ENCODE measurements around the gene SLC12A7.

SLC12A7 gene

DNA sequence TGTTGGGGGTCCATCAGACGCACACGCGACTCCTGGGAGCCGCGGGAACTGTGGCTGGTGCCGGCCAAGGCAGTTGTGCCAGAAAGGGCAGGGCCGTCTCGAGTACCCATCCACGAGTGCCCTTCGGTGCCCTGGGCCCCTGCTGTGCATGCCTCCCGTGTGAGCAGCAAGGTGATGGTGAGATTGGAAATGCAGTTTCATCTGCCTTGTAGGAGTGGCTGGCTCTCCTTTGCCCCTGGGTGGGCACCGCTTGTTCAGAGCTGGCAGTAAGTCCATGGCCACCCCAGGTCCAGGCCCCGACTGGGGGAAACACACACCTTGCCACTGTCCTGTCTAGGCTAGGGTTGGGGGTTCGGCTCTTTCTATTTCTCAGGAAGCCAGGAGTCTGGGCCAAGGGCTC is 97.5 kb downstream of the SLC12A7 start:
- no peak for DNase-seq

DNA sequence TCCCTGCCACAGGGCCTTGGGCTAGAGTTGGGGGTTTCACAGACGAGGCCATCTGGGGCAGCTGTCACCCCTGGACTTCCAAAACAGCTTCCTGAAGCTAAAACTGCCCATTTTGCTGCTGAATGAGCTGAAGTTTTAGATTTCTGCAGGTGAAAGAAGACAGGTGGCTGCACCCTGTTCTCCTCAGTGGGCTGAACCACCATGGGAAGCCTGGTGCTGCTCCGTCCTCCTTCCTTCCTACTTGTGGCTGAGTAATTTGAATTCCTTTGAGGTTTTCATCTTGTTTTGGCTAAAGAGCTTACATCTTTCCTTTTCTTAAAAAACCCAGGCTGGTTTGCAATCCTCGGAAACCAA is 97.9 kb downstream of the SLC12A7 start:
- DNase-seq = no peak

DNA sequence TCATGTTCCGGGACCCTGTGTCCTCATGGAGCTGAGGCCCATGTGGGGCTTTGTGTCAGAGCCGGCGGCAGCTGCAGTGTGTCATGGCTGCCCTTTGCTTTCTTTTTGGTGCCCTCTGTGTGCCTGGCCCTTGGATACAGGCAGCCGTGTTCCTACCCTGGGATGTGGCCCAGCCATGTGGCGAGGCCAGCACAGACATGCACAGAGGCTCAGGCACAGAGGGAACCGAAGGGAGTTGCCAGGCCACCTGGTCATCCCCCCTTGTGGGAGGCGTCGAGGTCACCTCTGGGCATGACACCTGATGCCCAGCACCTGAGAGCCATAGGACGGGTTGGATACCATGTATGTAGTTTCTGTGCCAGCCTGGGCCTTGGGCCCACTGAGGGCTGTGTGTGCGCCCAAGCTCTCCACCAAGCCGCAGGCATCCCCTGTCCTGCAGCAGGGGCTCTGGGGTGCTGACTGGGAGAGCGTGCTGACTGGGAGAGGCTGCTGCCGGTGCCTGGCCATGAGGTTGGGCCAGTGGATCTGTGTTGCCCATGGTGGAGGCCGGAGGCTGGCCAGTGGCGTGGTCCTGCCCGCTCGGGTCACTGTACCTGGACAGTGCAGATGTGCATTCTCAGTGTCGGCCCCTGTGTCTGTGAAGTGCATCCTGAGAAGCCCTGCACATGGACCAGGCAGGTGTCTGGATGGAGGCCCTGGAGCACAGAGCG is 98.5 kb downstream of the SLC12A7 start:
- no peak for DNase-seq

DNA sequence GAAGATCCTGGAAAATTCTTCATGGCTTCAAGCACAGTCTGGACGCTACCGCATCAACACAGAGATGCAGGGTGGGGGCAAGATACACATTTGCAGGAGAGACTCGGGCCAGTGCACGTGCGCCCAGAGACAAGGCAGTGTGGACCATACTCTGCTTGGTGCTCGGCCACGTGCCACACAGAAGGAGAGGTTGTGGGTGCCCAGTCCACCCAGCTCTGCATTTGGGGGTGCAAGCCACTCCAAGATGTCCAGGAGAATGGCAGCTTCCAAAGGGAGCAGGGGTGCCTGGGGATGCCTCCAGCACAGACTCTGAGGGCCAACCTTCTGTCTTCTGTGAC is 99.0 kb downstream of the SLC12A7 start:
- DNase-seq = no peak

DNA sequence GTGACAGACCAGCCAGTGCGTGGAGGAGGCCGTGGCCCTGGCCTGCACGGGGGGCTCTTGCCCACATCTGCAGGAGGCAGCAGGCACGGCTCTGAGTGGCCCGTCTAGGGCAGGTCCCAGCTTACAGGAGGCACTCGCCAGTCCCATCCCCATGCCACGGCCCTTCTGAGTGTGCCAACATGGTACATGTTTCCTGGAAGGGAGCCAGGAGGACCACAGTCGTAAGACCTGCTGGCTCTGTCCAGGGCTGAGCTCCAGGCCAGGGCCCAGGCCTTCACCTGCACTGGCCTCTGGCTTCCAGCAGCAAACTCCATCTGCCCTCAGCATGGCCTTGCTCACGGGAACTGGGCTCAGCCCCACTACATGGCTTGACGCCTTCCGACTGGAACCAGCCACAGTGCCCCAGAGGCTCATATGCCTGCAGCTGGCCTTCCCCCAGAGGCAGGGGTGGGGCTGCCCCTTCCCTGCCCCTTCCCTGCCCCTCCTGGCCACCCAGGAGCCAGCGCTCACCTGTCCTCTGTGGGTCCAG is 99.5 kb downstream of the SLC12A7 start:
- DNase-seq = no peak

DNA sequence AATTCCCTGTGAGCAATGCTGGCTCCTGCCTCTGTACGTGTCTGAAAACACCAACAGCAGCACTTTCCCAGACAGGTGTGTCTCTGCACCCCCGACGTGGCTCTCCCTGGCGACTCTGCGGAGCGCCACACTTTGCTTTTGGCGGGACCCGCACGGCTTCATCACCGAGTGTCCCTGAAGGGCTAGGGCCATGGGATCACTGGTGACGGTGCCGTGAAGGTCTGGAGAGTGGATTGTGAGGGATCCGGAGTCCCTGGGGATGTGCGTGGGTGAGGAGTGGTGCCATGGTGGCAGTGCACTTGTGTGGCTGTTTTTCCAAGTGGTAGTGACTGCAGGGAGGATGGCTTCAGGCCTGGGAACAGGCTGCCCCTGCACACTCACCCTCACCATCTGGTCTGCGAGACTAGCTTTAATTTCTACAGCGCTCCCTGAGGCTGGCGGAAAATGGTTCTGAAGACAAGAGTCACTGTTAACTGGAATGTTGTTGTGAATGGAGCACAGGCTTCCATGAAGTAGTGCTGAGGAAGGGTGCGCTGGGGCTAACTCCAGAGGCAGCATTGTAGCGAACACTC is 100.0 kb downstream of the SLC12A7 start:
- DNase-seq = no peak

DNA sequence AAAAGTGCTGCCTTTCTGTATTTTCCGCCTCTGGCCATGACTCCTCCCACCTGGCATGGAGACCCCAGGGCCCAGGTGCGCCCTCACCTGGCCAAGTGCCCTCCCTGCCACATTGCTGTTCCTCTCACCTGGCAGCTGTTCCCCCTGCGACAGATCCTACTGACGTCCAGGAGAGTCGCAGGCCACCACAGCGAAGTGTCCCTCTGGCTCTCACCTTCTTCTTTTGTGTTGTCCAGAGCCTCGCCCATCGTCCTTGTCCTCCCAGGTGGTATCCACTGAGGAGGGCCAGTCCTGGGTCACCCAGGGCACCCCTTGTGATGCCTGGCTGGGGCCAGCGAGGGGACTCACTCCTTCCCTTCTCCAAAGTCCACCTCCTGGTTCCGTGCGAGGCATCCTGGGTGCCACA is 100.6 kb downstream of the SLC12A7 start:
- peak; percentile 60 for DNase-seq

DNA sequence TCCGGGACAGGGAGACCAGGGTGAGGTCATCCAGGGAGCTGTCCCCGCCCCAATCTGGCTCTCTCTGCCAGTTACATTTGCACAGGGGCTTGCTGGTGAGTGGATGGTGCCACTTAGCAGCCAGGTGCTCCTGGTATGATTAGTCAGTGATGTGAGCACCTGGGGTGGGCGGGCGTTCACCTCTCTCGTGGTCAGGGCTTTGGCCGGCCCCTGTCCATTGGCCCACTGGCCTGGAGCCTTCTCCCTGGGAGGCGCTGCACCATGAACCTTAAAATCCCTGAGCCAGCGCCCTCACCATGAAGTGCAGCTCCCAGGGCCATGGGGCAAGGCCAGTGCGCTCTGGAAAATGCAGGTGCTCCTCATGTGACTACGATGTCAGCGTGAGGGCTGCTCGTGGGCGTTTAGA is 101.2 kb downstream of the SLC12A7 start:
- no peak for DNase-seq

DNA sequence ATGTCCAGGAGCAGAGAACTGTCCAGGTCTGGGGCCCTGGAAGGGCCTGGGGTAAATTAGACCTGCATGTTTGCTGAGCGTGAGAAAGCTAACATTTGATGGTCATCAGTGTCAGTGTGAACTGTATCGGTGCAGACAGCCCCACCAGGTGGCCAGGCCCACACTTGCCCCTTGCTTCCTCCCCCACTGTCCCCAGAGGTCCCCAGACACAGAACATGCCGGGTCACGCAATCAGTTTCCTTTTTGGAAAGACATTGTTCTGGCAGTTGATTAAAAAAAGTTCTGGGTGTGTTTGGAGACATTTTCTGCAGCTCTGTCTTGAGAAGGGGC is 101.7 kb downstream of the SLC12A7 start:
- no peak for DNase-seq

DNA sequence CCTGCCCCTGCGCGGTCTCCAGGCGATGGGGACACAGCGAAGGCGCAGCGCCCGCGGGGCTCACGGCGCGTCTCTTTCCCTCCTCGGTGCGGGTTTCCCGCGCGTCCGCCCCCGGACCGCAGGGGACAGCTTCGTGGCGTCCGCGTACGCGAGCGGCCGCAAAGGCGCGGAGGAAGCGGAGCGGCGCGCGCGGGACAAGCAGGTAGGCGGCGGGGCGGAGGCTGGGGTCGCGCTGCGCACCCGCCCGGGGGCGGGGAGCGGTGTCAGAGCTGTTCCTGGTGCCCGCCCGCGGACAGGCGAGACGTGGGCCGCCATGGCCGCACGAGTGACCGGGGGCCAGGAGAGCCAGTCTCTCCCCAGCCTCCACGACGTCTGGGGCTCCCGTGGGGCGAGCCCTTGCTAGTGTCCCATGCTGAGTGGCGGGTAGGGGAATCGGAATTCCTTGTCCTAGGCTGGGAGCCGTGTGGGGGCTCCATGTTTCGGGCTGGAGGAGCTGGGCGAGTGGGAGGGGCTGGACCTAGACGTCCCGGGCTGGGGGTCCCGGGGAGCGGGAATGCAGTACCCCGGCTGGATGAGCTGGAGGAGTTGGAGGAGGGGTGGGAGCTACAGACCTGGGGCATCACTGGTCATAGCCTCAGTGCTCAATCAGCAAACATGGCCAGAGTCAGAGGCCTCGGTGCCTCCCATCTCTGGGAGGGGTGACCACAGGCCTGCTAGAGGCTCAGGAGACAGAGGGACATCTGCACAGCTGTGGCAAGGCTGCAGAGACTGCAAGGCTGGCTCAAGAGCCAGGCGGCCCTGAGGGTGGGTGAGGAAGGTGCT is 102.3 kb downstream of the SLC12A7 start:
- DNase-seq = no peak

DNA sequence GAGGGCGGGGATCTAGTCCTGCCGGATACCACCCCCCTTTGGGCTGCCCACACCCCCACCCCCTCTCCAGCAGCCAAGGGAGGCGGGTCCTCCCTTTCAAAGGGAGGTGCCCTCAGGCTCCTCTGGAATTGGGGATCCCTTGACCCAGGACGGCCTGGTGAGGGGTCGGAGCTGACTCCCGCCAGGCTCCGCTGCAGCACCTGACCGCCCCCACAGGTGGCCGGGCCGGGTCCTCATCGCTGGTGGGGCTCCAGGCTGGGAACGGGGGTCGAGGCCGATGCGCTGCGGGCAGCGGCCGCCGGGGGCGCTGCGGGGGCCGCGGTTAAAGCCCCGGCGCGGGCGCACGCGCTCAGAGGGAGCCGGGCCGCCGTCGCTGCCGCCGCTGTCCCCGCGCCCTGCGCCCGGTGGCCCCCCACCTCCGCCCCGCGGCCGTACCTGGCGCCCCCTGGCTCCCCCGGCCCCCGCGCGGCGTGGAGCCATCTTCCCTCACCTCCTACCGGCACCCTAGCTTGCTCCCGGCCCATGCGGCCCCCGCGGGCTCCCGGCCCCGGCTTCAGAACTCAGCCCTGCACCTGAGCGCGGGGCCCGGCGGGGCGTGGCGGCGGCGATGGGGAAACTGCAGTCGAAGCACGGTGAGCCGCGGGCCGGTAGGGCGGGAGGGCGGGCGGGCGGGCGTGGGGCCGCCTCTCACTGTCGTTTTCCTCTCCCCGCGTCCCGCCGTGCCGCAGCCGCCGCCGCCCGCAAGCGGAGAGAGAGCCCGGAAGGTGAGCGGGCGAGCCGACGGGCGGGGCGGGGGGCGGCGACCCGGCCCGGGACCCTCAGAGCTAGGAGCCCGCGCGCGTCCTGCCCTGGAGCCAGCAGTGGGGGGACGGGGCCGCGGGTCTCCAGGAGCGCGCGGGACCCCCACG is 103.2 kb downstream of the SLC12A7 start, which contains the start of gene NKD2:
Gene NKD2, plus strand, starts transcription at position 352 of the 908 bp plus-strand sequence. Its CDS starts 256 bp downstream, at position 608.
- DNase-seq = no peak

DNA sequence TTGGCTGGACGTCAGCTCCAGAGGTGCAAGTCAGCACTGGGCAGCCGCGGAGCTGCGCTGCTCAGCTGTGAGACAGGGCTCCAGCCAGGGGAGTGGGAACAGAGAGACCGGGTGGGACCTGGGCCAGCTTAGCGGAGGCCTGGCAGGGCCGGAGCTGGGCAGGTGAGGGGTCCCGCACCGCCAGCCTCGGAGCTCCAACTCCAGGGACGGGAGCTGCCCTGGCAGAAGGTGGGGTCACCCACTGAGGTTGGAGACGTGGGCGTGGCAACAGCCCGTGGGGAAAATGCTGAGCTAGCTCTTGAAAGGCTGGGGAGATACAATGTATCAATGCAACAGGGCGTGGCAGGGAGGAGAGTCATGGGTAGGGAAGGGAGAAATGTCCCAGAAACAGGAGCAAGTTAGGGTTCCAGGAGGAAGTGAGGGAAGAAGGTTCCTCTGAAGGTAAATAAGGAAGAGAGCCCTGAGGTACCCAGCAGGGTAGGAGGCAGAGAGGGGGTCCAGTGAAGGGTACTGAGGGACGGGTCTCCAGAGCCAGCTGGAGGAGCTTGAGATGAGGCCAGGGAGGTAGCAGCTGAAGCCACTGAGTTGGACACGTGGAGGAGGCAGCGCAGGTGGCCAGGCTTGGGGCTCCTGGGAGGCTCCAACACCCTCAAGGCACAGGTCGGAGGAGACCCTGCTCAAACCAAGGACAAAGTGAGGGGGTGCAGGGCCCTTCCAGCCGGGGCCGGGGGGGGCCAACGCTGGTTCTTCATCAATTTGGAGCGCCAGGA is 104.0 kb downstream of the SLC12A7 start:
- DNase-seq = no peak

DNA sequence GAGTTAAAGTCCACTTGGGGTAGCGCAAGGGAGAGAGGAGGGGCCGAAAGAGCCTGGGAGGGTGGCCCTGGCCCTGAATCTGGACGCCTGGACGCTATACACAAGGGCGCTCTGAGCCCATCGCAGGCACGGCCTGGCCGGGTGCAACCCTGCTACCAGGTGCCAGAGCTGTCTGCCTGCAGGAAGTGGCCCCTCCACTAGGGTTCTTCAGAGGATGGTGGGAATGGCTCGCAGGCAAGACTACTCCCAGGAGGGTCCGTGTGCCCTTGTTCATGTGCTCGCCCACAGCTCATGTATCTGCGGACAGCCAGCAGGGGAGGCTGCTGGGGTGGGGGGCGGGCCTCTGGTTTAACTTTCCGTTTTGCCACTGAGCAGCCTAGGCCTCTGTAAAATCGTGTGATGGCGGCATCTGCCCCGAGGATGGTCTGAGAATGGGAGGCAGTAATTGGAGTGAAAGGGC is 104.6 kb downstream of the SLC12A7 start:
- DNase-seq = no peak

DNA sequence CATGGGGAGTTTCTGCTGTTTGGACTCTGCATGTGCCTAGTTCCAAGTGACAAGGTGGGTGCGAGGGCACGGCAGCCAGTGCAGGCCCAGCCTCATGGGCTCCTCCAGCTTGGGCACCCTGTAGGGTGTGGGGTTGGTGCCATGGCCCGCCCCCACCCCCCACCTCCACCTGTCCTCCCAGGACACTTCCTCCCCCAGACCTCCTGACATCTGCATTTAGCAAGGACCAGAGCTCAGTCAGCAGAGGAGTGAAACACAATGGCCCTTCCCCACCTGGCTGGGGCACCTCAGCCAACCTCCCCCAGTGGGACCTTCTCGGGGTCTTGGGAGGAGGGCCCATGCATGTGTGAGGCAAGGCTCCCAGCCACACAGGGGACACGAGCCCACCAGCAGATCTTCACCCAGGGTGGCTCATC is 105.2 kb downstream of the SLC12A7 start:
- DNase-seq = no peak

DNA sequence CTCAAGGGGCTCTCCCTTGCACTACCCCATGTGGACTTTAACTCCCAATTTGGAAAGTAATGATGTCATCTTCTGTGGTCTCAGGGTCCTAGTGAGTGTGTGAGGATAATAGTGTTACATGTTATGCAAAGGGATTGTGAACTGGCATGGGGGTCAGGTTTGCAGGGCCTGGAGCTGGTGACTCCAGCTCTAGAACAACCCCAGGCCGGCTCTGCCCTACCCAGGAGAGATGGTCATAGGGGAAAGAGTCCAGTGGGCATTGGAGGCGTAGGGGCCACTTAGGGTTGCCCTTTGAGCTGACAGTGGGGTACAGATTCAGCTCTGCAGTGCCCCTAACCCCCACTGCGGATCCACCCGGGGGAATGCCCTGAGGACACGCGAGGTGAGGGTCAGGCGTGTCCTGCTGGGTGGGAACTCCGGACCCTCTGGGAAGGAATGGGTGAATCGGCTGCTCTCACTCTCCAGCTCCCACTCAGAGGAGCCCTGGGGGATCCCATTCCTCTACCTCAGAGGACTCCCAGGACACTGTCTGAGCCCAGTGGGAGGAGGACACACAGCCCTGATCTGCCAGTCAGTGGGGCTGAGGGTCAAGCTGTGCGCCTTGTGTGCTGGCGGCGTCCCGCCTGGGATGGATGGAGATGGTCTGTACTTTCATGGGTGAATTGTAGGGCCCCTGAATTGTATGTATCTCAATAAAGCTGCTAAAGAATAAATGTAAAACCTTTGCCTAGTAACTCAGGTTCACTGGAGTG is 105.8 kb downstream of the SLC12A7 start:
- DNase-seq = no peak

DNA sequence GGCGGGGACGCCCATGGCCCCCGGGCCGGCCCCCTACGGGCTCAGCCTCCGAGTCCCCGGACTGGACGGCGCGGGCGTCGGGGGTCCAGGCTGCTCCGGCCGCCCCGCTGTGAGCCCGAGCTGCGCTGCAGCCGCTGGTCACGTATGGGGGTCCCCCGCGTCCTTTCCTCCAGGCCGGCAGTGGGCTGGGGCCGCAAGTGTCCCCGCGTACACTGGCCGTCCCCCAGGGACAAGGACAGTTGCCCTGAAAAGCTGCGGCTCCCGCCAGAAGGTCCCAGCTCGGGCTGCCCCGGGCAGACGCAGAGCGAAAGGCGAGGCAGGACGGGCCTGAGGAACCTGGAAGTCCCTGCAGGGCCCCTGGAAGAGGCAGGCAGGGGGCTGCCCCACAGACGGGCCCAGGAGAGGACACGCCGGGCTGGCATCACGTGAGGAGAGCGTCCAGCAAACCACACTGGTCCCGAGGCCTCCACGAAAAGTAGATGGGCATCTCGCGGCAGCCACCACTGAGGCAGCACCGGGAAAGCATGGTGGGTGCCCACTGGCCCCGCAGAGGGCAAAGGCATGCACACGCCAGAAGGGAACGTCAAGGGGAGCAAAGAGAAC is 106.5 kb downstream of the SLC12A7 start:
- DNase-seq = no peak

DNA sequence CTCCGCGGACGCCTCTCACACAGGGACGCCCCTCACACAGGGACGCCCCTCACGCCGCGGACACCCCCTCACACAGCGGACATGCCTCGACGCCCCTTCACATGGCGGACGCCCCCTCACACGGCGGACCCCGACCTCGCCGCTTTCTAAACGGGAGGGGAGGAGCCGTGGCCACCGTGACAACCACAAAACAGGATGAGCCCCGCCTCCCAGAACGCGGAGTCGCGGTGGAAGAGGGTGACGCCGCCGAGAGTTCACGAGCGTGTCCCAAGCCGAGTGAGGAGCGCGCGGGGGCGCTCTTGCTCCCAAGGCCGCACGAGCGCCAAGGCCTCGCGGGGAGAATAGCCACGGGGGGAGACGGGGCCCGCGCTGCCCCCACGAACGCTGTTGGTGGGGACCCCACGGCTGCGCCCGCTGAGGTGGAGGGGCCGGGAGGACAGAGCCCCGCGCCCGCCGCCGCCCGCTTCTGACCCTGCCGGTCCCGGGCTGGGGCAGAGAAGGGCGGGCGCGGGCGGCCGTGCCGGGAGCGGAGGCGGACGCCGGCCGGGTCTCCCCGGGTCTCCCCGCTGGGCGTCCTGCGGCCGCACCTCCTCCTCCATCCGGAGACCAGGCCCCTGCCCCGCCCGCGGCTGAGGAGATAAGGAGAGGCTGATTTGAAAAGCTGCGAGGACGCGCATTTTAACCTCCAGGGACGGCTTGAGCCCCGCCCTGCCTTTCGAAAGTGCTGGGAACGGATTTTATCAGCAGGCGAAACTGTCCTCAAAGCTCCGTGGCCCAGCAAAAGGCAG is 107.2 kb downstream of the SLC12A7 start:
- DNase-seq = no peak

DNA sequence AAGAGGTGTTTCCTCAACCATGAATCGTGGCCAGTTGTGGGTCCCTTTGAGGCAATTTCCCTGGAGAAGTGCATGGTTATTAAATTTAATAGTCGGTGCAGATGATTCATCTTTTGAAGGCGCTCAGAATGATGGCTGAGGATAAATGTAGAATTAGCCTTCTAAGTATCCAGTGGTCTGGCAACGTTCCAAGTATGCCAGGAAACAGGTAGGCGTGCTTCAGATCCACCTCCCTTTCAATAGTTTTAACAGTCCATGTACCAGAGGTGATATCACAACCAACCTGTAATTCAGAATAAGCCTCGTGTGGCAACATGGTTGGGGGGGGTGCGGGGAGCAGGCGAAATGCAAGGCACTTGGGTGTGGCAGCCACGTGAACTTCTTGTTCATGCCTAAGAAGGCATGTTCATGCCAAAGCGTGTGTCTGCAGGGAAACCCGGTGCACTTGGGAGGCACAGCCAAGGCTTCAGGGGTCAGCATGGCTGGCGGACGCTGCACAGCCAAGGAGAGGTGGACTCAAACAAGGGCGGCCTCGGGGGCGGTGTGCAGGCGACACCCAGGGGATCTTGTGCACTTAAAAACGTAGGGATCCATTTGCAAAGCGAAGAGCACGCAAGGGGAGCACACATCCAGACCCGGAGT is 108.4 kb downstream of the SLC12A7 start:
- no peak for DNase-seq

DNA sequence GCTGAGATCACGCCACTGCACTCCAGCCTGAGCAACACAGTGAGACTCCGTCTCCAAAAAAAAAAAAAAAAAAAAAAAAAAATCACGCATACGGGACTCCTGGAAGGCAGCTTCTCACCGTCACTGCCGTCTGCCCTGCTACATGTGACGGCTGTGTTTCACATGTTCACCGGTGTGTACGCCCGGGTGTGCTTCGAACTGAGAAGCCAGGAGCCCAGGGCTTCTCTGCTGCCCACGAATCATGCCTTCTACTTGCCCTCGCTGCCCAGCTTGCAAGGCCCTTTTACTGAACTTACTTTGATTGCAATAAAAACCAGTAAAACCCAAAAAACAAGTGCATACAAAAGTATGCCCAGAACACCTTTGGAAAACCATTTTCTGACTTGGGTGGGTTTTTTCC is 109.0 kb downstream of the SLC12A7 start:
- DNase-seq = no peak

DNA sequence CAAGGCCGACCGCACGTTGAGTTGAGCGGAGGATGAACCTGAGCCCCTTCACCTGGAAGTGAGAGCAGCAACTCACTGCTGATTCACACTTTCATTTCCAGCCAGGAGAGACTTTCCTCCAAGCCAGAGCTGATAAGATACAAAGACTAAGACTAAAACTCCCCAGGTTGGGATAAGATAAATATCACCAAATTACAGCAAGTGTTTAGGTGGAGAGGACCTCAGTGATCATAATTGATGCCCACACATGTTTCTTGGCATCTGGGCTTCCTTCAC is 109.7 kb downstream of the SLC12A7 start:
- DNase-seq = no peak
